Nephron (organoid): Measurements from ENCODE around the gene PCARE.

Experiments used
- H3K27ac Mint-ChIP-seq, 3 experiments: 2 replicates each; pipeline ENCODE4 v1.8.0; 2020; ENCODE audit warnings: mixed read lengths in 3 of 3, mild to moderate bottlenecking in 2 of 3, moderate library complexity in 1 of 3
- H3K27me3 Mint-ChIP-seq: 2 replicates; pipeline ENCODE4 v1.8.0; 2021; ENCODE audit warnings: low read depth, mild to moderate bottlenecking, moderate library complexity, mixed read lengths
- H3K36me3 Mint-ChIP-seq: 2 replicates; pipeline ENCODE4 v1.8.0; 2020; ENCODE audit warnings: low read depth, mixed read lengths
- H3K4me1 Mint-ChIP-seq: 2 replicates; pipeline ENCODE4 v1.8.0; 2020; ENCODE audit warnings: mixed read lengths
- H3K4me3 Mint-ChIP-seq, 3 experiments: 2 replicates each; pipeline ENCODE4 v1.8.0; 2020; ENCODE audit warnings: mild to moderate bottlenecking in 3 of 3, mixed read lengths in 3 of 3, moderate library complexity in 2 of 3
- H3K9me3 Mint-ChIP-seq: 2 replicates; pipeline ENCODE4 v1.8.0; 2020; ENCODE audit warnings: mixed read lengths
- CTCF ChIP-seq, 3 experiments: fragments of 200-600 bp; sonication (generic); IDR thresholded peaks; one replicate each; pipeline ENCODE4 v1.5.0; 2021; ENCODE audit warnings: antibody characterized with exemption in 3 of 3; ENCODE audit not compliant: unreplicated experiment in 3 of 3

Gene PCARE

DNA sequence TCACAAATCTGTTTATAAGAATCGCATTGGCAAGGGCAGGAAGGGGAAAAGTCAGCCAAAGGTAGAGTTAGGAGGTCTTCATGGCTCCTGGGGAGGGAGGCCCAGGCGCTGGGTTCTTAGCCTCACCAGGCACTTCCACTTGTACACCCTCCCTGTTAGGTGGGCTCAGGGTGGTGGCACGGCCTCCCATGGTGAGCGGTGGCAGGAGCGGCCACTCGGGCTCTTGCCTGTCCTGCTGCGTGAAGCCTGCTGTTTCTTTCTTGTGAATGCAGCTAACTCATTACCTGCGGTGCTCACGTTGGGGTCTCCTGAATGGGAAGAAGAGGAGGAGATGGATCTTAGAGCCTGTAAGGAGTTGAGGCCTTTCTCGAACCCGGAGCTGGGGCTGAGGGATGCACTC lies 52.4 kb downstream of the PCARE start:
- Mint-ChIP-seq H3K27ac (no peak overlapping the region), H3K4me3 (no peak overlapping the region), H3K27me3 (peaks cover 18% of the 10 kb centered on the region), H3K4me1 (peaks cover 22% of the 10 kb centered on the region), H3K36me3 (no peaks in the 10 kb centered on the region), H3K9me3 (no peaks in the 10 kb centered on the region)
- TF ChIP-seq CTCF (IDR thresholded peaks at IDR 0.05; ENCODE audit: unreplicated experiment in 3 of 3): no peak

GRCh38 chr2:29017716-29018435 lies 56.4 kb downstream of the PCARE start:
- no peak for TF ChIP-seq CTCF (IDR thresholded peaks at IDR 0.05; ENCODE audit: unreplicated experiment in 3 of 3)
- Mint-ChIP-seq H3K9me3 (no peaks in the 10 kb centered on the region), H3K4me3 (no peak overlapping the region), H3K27me3 (peaks cover 7% of the 10 kb centered on the region), H3K36me3 (no peaks in the 10 kb centered on the region), H3K27ac (no peak overlapping the region), H3K4me1 (peaks cover 53% of the 10 kb centered on the region)

- H3K9me3 Mint-ChIP-seq: no peaks in the 10 kb centered on the region
Observed at GRCh38 chr2:29016504-29016903, 57.8 kb downstream of the PCARE start.

GRCh38 chr2:29015701-29016470 lies 58.4 kb downstream of the PCARE start:
- H3K4me3 Mint-ChIP-seq: peak overlapping the region in 1 of 3 experiments; percentile 11
- H3K9me3 Mint-ChIP-seq: no peaks in the 10 kb centered on the region
- TF ChIP-seq CTCF (IDR thresholded peaks at IDR 0.05; ENCODE audit: unreplicated experiment in 3 of 3): no peak
- H3K36me3 Mint-ChIP-seq: no peaks in the 10 kb centered on the region
- peak overlapping the region; percentile 0 to 70 (median 56) for H3K27ac Mint-ChIP-seq
- peaks cover 61% of the 10 kb centered on the region for H3K4me1 Mint-ChIP-seq
- peaks cover 3% of the 10 kb centered on the region for H3K27me3 Mint-ChIP-seq

More at GRCh38 chr2:29016504-29016903, 57.8 kb downstream of the PCARE start:
- TF ChIP-seq CTCF (IDR thresholded peaks at IDR 0.05; ENCODE audit: unreplicated experiment in 3 of 3): no peak
- Mint-ChIP-seq H3K27me3 (peaks cover 7% of the 10 kb centered on the region), H3K27ac (peak overlapping the region; percentile 1 to 37 (median 18)), H3K36me3 (no peaks in the 10 kb centered on the region), H3K4me3 (no peak overlapping the region), H3K4me1 (peaks cover 57% of the 10 kb centered on the region)

GRCh38 chr2:29014811-29015421 lies 59.4 kb downstream of the PCARE start:
- H3K36me3 Mint-ChIP-seq: no peaks in the 10 kb centered on the region
- peak overlapping the region in 1 of 3 experiments; percentile 11 for H3K4me3 Mint-ChIP-seq
- TF ChIP-seq CTCF (IDR thresholded peaks at IDR 0.05; ENCODE audit: unreplicated experiment in 3 of 3): no peak
- H3K27me3 Mint-ChIP-seq: peaks cover 3% of the 10 kb centered on the region
- peaks cover 62% of the 10 kb centered on the region for H3K4me1 Mint-ChIP-seq
- H3K27ac Mint-ChIP-seq: peak overlapping the region; percentile 0 to 70 (median 56)
- no peaks in the 10 kb centered on the region for H3K9me3 Mint-ChIP-seq
